Endothelial cell of umbilical vein (primary cell): Measurements from ENCODE around the gene LCOR. TPM values are rescaled to one million over a fixed set of nuclear protein-coding genes. Genes with fewer than 3 reads are reported as not detected.

Experiments
- BruUV-seq: library from RNA; stranded (reverse); fragments of 400-500 nt; replicated peaks from 2 replicates; lab custom pipeline; 2021; lab: Mats Ljungman, UMichigan
- CTCF ChIA-PET: fragments of 300-600, 350-600 bp; sonication (Branson Sonifier 250); formaldehyde crosslinking; loops from one replicate; lab custom pipeline; 2021; ENCODE audit warnings: antibody characterized with exemption, inconsistent platforms; lab: Charles Lee
- POLR2A ChIA-PET: fragments of 300-600, 350-600 bp; sonication (Branson Sonifier 250); formaldehyde crosslinking; loops from one replicate; lab custom pipeline; 2021; ENCODE audit warnings: antibody characterized with exemption, inconsistent platforms; lab: Charles Lee
- DNase-seq: peaks from one replicate; pipeline ENCODE4 v3.0.0-alpha.2; 2011; ENCODE audit warnings: low read depth, low spot score
- FAIRE-seq: peaks from 2 replicates; lab custom pipeline; 2011; peaks lifted over from hg19 to GRCh38; lab: Jason Lieb, UNC
- H2AFZ ChIP-seq: 2 replicates; pipeline ENCODE4 v1.6.0; 2012; ENCODE audit warnings: low read depth, low read length, control low read depth, inconsistent platforms
- H3K27ac ChIP-seq: 2 replicates; pipeline ENCODE4 v1.5.1; 2011; ENCODE audit warnings: low read depth, mild to moderate bottlenecking, control low read depth, low read length, moderate library complexity; ENCODE audit not compliant: insufficient read depth
- H3K27me3 ChIP-seq, 2 experiments: 2 replicates each; pipeline versions ENCODE4 v1.6.0 to v1.6.1; 2011; ENCODE audit warnings: low read length in 2 of 2, mixed read lengths in 1 of 2; ENCODE audit not compliant: control insufficient read depth in 2 of 2, insufficient read depth in 2 of 2
- H3K36me3 ChIP-seq, 2 experiments: 2 replicates in 1 of 2; 3 replicates in 1 of 2; pipeline ENCODE4 v1.5.1; 2011; ENCODE audit warnings: low read length in 2 of 2, mild to moderate bottlenecking in 1 of 2, moderate library complexity in 1 of 2; ENCODE audit not compliant: control insufficient read depth in 2 of 2, insufficient read depth in 2 of 2; ENCODE audit errors: extremely low read depth in 1 of 2
- H3K4me1 ChIP-seq: 3 replicates; pipeline ENCODE4 v1.5.1; 2011; ENCODE audit warnings: mild to moderate bottlenecking, low read length; ENCODE audit not compliant: control insufficient read depth, insufficient read depth; ENCODE audit errors: extremely low read depth
- H3K4me2 ChIP-seq: 2 replicates; pipeline ENCODE4 v1.6.1; 2011; ENCODE audit warnings: low read length, control low read depth, mixed read lengths; ENCODE audit not compliant: insufficient read depth
- H3K4me3 ChIP-seq, 3 experiments: fragments of 200-600 bp in 1 of 3; sonication (generic), shearing (Covaris generic) in 1 of 3; replicated peaks in 1 of 3; 2 replicates each; pipeline ENCODE4 v1.5.1; 2011 to 2016; ENCODE audit warnings: control low read depth in 3 of 3, low read length in 3 of 3, mild to moderate bottlenecking in 2 of 3, inconsistent platforms in 1 of 3, low read depth in 1 of 3, moderate library complexity in 1 of 3; ENCODE audit not compliant: insufficient read depth in 1 of 3
- H3K79me2 ChIP-seq: 2 replicates; pipeline ENCODE4 v1.6.0; 2012; ENCODE audit warnings: low read length, inconsistent platforms; ENCODE audit not compliant: control insufficient read depth, insufficient read depth
- H3K9ac ChIP-seq: replicated peaks from 2 replicates; pipeline ENCODE3; 2011; ENCODE audit warnings: low read length, control low read depth; ENCODE audit not compliant: insufficient read depth; ENCODE audit errors: extremely low read depth
- H3K9me1 ChIP-seq: replicated peaks from 3 replicates; pipeline ENCODE4 v1.6.0; 2011; ENCODE audit warnings: mild to moderate bottlenecking, low read length; ENCODE audit not compliant: control insufficient read depth, insufficient read depth; ENCODE audit errors: extremely low read depth
- H3K9me3 ChIP-seq: replicated peaks from 2 replicates; pipeline ENCODE4 v1.5.1; 2012; ENCODE audit warnings: low read length, inconsistent platforms; ENCODE audit not compliant: control insufficient read depth, insufficient read depth
- H4K20me1 ChIP-seq: replicated peaks from 2 replicates; pipeline ENCODE3; 2011; ENCODE audit warnings: mild to moderate bottlenecking, low read length; ENCODE audit not compliant: control insufficient read depth, insufficient read depth; ENCODE audit errors: extremely low read depth
- EZH2 ChIP-seq: IDR thresholded peaks from 2 replicates; pipeline ENCODE4 v1.6.1; 2012; ENCODE audit warnings: borderline replicate concordance, low read depth, mild to moderate bottlenecking, moderate library complexity, low read length, inconsistent platforms; ENCODE audit not compliant: severe bottlenecking
- FOS ChIP-seq: IDR thresholded peaks from 2 replicates; pipeline ENCODE4 v1.6.1; 2011; ENCODE audit warnings: mild to moderate bottlenecking, low read length, moderate library complexity, borderline replicate concordance; ENCODE audit not compliant: insufficient read depth
- GATA2 ChIP-seq: IDR thresholded peaks from 2 replicates; pipeline ENCODE4 v1.7.0; 2011; ENCODE audit warnings: low read depth, mild to moderate bottlenecking, moderate library complexity, mixed read lengths, low read length; ENCODE audit not compliant: insufficient read length, insufficient read depth
- JUN ChIP-seq: IDR thresholded peaks from 2 replicates; pipeline ENCODE4 v1.6.1; 2011; ENCODE audit warnings: borderline replicate concordance, low read depth; ENCODE audit not compliant: insufficient read length, insufficient read depth
- MYC ChIP-seq: IDR thresholded peaks from one replicate; pipeline ENCODE4 v1.6.1; 2011; ENCODE audit warnings: mild to moderate bottlenecking, low read depth, low read length
- POLR2A ChIP-seq: IDR thresholded peaks from 2 replicates; pipeline ENCODE4 v1.6.1; 2012; ENCODE audit warnings: low read depth, mild to moderate bottlenecking, control low read depth, low read length
- POLR2AphosphoS5 ChIP-seq: IDR thresholded peaks from 2 replicates; pipeline ENCODE4 v1.6.1; 2012; ENCODE audit warnings: low read depth, mild to moderate bottlenecking, control low read depth, low read length, moderate library complexity; ENCODE audit not compliant: insufficient read depth
- dilution Hi-C: fragments of 300-500 bp; cut with MboI; formaldehyde crosslinking; loops from one replicate; pipeline ENCODE4 v1.15.0; 2019; ENCODE audit warnings: low sequenced_read_pairs; ENCODE audit not compliant: extremely low pct_ligation_motif_present
- intact Hi-C: fragments of 100-400 bp; cut with micrococcal nuclease; formaldehyde crosslinking; loops from one replicate; pipeline ENCODE4 v1.10.0; 2022
- polyA plus RNA-seq, 4 experiments: library from polyadenylated mRNA; depleted of rRNA in 3 of 4; stranded (reverse) in 3 of 4; unstranded in 1 of 4; fragments of >200 nt; gene quantifications; 2 replicates each; pipeline versions ENCODE4 v1.2.1 to v1.2.3, GENCODE V29; 2011 to 2012; ENCODE audit warnings: missing spikeins in 1 of 4
- total RNA-seq: library from RNA; stranded (reverse); gene quantifications from 2 replicates; pipeline ENCODE4 v1.2.3, GENCODE V29; 2021
- TF ChIP-seq, protein P1 (sequence below), 2 donors: IDR thresholded peaks; 1 replicate in 1 of 2; 2 replicates in 1 of 2; pipeline ENCODE4 v1.5.1; 2011; ENCODE audit warnings: low read length in 2 of 2, mild to moderate bottlenecking in 2 of 2, moderate library complexity in 2 of 2, control low read depth in 1 of 2, inconsistent platforms in 1 of 2, low read depth in 1 of 2; ENCODE audit not compliant: insufficient read depth in 1 of 2; ENCODE audit errors: extremely low read depth in 1 of 2
- TF ChIP-seq, protein P2 (sequence below): IDR thresholded peaks from 2 replicates; pipeline ENCODE4 v1.6.1; 2011; ENCODE audit not compliant: insufficient read depth, insufficient read length

LCOR gene
- total and polyA plus RNA-seq, 2 donors (not counting 3 experiments of a cell fraction or from before 2014, with no cell fraction given): 11.6 to 39.0 TPM

GRCh38 chr10:96992721-96993120 is 160.6 kb downstream of the LCOR start:
- no peak for DNase-seq
- H3K36me3 ChIP-seq: no peaks in the 10 kb centered on the region
- intact Hi-C loops: no loop called here
- no peak overlapping the region for H3K27ac ChIP-seq
- H3K4me2 ChIP-seq: no peak overlapping the region
- H3K4me1 ChIP-seq: no peaks in the 10 kb centered on the region
- no peaks in the 10 kb centered on the region for H3K9me1 ChIP-seq
- no peaks in the 10 kb centered on the region for H3K9me3 ChIP-seq
- H3K9ac ChIP-seq: no peak overlapping the region
- H3K79me2 ChIP-seq: no peaks in the 10 kb centered on the region
- no peaks in the 10 kb centered on the region for H3K27me3 ChIP-seq
- FAIRE-seq: no peak
- TF ChIP-seq, protein P1, sequence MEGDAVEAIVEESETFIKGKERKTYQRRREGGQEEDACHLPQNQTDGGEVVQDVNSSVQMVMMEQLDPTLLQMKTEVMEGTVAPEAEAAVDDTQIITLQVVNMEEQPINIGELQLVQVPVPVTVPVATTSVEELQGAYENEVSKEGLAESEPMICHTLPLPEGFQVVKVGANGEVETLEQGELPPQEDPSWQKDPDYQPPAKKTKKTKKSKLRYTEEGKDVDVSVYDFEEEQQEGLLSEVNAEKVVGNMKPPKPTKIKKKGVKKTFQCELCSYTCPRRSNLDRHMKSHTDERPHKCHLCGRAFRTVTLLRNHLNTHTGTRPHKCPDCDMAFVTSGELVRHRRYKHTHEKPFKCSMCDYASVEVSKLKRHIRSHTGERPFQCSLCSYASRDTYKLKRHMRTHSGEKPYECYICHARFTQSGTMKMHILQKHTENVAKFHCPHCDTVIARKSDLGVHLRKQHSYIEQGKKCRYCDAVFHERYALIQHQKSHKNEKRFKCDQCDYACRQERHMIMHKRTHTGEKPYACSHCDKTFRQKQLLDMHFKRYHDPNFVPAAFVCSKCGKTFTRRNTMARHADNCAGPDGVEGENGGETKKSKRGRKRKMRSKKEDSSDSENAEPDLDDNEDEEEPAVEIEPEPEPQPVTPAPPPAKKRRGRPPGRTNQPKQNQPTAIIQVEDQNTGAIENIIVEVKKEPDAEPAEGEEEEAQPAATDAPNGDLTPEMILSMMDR (IDR thresholded peaks at IDR 0.05; ENCODE audit: extremely low read depth in 1 of 2, insufficient read depth in 1 of 2, low read depth in 1 of 2, low read length in 2 of 2): no peak
- no peak for TF ChIP-seq EZH2
- TF ChIP-seq POLR2A: no peak
- no peak for TF ChIP-seq MYC
- TF ChIP-seq JUN: no peak
- TF ChIP-seq POLR2AphosphoS5: no peak
- TF ChIP-seq FOS: no peak
- TF ChIP-seq GATA2: no peak
- TF ChIP-seq, protein P2, sequence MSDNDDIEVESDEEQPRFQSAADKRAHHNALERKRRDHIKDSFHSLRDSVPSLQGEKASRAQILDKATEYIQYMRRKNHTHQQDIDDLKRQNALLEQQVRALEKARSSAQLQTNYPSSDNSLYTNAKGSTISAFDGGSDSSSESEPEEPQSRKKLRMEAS: no peak
- BruUV-seq: no TSS peak
- CTCF ChIA-PET: no interaction called here
- dilution Hi-C loops: no loop called here
- no peak overlapping the region for H3K4me3 ChIP-seq
- H4K20me1 ChIP-seq: no peaks in the 10 kb centered on the region
- no peak overlapping the region for H2AFZ ChIP-seq
- POLR2A ChIA-PET: no interaction called here
